ENCODE measurements around the gene UQCR10. TPM values are rescaled to one million over a fixed set of nuclear protein-coding genes. Genes with fewer than 3 reads are reported as not detected.

UQCR10 gene
- total and polyA plus RNA-seq, 8 donors, result 2.0 to 307 (median 96.9) TPM

- 56 to 82% (median 66%) methylated on average over 1 of the region's 1 CpG for WGBS, 5 donors
- no peak for DNase-seq
These were observed 31.8 kb upstream of the UQCR10 start for GRCh38 chr22:29735416-29735815.

GRCh38 chr22:29737251-29738117 is 29.7 kb upstream of the UQCR10 start:
- intact Hi-C loops (cut with DNase I; ENCODE audit: low total_unique reads), result no loop called here
- Histone ChIP-seq H3K36me3 (peaks cover 0 to 90% (median 88%) of the 10 kb centered on the region in 4 donors), H3K27me3 (no peaks in the 10 kb centered on the region), H3K9me3 (no peaks in the 10 kb centered on the region), H3K4me3 (no peak overlapping the region), H3K4me1 (no peaks in the 10 kb centered on the region), H3K27ac (no peak overlapping the region)
- no peak for DNase-seq
- 90 to 93% (median 90%) methylated on average over 22 of the region's 22 CpGs for WGBS, 5 donors
- TF ChIP-seq EP300 (IDR thresholded peaks at IDR 0.05) (no peak), CTCF (IDR thresholded peaks at IDR 0.05) (no peak), POLR2A (IDR thresholded peaks at IDR 0.05) (no peak), POLR2AphosphoS5 (IDR thresholded peaks at IDR 0.05) (no peak)

More at GRCh38 chr22:29735416-29735815, 31.8 kb upstream of the UQCR10 start:
- Histone ChIP-seq H3K27me3 (no peaks in the 10 kb centered on the region), H3K27ac (no peak overlapping the region), H3K9me3 (no peaks in the 10 kb centered on the region), H3K36me3 (peaks cover 0 to 89% (median 83%) of the 10 kb centered on the region in 4 donors), H3K4me1 (no peaks in the 10 kb centered on the region), H3K4me3 (no peak overlapping the region)
- TF ChIP-seq EP300 (IDR thresholded peaks at IDR 0.05), result no peak
- no peak for TF ChIP-seq CTCF (IDR thresholded peaks at IDR 0.05)
- no peak for TF ChIP-seq POLR2AphosphoS5 (IDR thresholded peaks at IDR 0.05)
- no peak for TF ChIP-seq POLR2A (IDR thresholded peaks at IDR 0.05)
- intact Hi-C loops (cut with DNase I; ENCODE audit: low total_unique reads), result no loop called here

GRCh38 chr22:29738118-29738815 is 28.9 kb upstream of the UQCR10 start:
- H3K9me3 ChIP-seq, result no peaks in the 10 kb centered on the region
- no peak overlapping the region for H3K4me3 ChIP-seq
- no peak for DNase-seq
- peaks cover 0 to 93% (median 85%) of the 10 kb centered on the region in 4 donors for H3K36me3 ChIP-seq
- 81 to 92% (median 89%) methylated on average over 13 to 15 of the region's 15 CpGs for WGBS, 5 donors
- no peaks in the 10 kb centered on the region for H3K4me1 ChIP-seq
- H3K27ac ChIP-seq, result no peak overlapping the region
- TF ChIP-seq POLR2A (IDR thresholded peaks at IDR 0.05) (no peak), CTCF (IDR thresholded peaks at IDR 0.05) (no peak), EP300 (IDR thresholded peaks at IDR 0.05) (no peak), POLR2AphosphoS5 (IDR thresholded peaks at IDR 0.05) (no peak)
- no peaks in the 10 kb centered on the region for H3K27me3 ChIP-seq
- intact Hi-C loops (cut with DNase I; ENCODE audit: low total_unique reads), result no loop called here

GRCh38 chr22:29739346-29739875 is 27.8 kb upstream of the UQCR10 start:
- no peaks in the 10 kb centered on the region for H3K9me3 ChIP-seq
- no peak for DNase-seq
- H3K36me3 ChIP-seq, result peaks cover 0 to 93% (median 80%) of the 10 kb centered on the region in 4 donors
- no peak for TF ChIP-seq CTCF (IDR thresholded peaks at IDR 0.05)
- TF ChIP-seq EP300 (IDR thresholded peaks at IDR 0.05), result no peak
- TF ChIP-seq POLR2A (IDR thresholded peaks at IDR 0.05), result no peak
- no peak for TF ChIP-seq POLR2AphosphoS5 (IDR thresholded peaks at IDR 0.05)
- H3K4me1 ChIP-seq, result no peaks in the 10 kb centered on the region
- H3K27me3 ChIP-seq, result no peaks in the 10 kb centered on the region
- intact Hi-C loops (cut with DNase I; ENCODE audit: low total_unique reads), result no loop called here
- H3K4me3 ChIP-seq, result no peak overlapping the region
- WGBS, 5 donors, result 91 to 95% (median 94%) methylated on average over 10 to 17 of the region's 17 CpGs
- no peak overlapping the region for H3K27ac ChIP-seq

All from stomach (tissue), 9 donors.